CD8-positive, alpha-beta memory T cell (primary cell): ENCODE results near the gene CEBPZOS. TPM values are rescaled to one million over a fixed set of nuclear protein-coding genes. Genes with fewer than 3 reads are reported as not detected.

Experiments used
- CTCF ChIA-PET: fragments of 350-600 bp; sonication (Branson Sonifier 250); formaldehyde crosslinking; loops from one replicate; lab custom pipeline; 2021; ENCODE audit warnings: antibody characterized with exemption; lab: Charles Lee
- POLR2A ChIA-PET: fragments of 350-600 bp; sonication (Branson Sonifier 250); formaldehyde crosslinking; loops from one replicate; lab custom pipeline; 2021; ENCODE audit warnings: antibody characterized with exemption; lab: Charles Lee
- DNase-seq, 5 donors: peaks; one replicate each; pipeline versions ENCODE4 v3.0.0 to v3.0.0-alpha.2; 2020 to 2022; ENCODE audit warnings: mixed read lengths in 1 of 5
- H3K27ac ChIP-seq: one replicate; pipeline ENCODE4 v1.7.0; 2013; ENCODE audit warnings: low read depth, mild to moderate bottlenecking, low read length, moderate library complexity
- H3K27me3 ChIP-seq: 2 replicates; pipeline ENCODE4 v1.7.0; 2013; ENCODE audit warnings: low read length, mild to moderate bottlenecking; ENCODE audit not compliant: insufficient read depth, poor library complexity, severe bottlenecking
- H3K36me3 ChIP-seq: 2 replicates; pipeline ENCODE4 v1.7.0; 2013; ENCODE audit warnings: mild to moderate bottlenecking, low read length, moderate library complexity; ENCODE audit not compliant: insufficient read depth
- H3K4me1 ChIP-seq: 2 replicates; pipeline ENCODE4 v1.7.0; 2013; ENCODE audit warnings: mild to moderate bottlenecking, low read length, moderate library complexity; ENCODE audit not compliant: insufficient read depth
- H3K4me3 ChIP-seq: 2 replicates; pipeline ENCODE4 v1.7.0; 2013; ENCODE audit warnings: mild to moderate bottlenecking, low read length
- H3K9me3 ChIP-seq: 2 replicates; pipeline ENCODE4 v1.7.0; 2013; ENCODE audit warnings: mild to moderate bottlenecking, low read length
- H3K27ac Mint-ChIP-seq, 8 donors: one replicate each; pipeline ENCODE4 v1.8.0; 2020 to 2021; ENCODE audit warnings: mixed read lengths in 8 of 8, mild to moderate bottlenecking in 6 of 8, inconsistent platforms in 3 of 8, moderate library complexity in 3 of 8
- H3K27me3 Mint-ChIP-seq, 2 donors: one replicate each; pipeline ENCODE4 v1.8.0; 2020 to 2021; ENCODE audit warnings: mixed read lengths in 2 of 2, mild to moderate bottlenecking in 1 of 2, moderate library complexity in 1 of 2
- H3K36me3 Mint-ChIP-seq, 3 donors: one replicate each; pipeline ENCODE4 v1.8.0; 2020 to 2021; ENCODE audit warnings: mixed read lengths in 3 of 3, inconsistent platforms in 1 of 3, mild to moderate bottlenecking in 1 of 3
- H3K4me1 Mint-ChIP-seq, 3 donors: one replicate each; pipeline ENCODE4 v1.8.0; 2020 to 2021; ENCODE audit warnings: mixed read lengths in 3 of 3, inconsistent platforms in 1 of 3, mild to moderate bottlenecking in 1 of 3
- H3K4me3 Mint-ChIP-seq, 7 donors: one replicate each; pipeline ENCODE4 v1.8.0; 2020 to 2021; ENCODE audit warnings: mixed read lengths in 7 of 7, mild to moderate bottlenecking in 6 of 7, moderate library complexity in 4 of 7, inconsistent platforms in 2 of 7
- H3K9me3 Mint-ChIP-seq, 5 donors: one replicate each; pipeline ENCODE4 v1.8.0; 2020 to 2022; ENCODE audit warnings: mixed read lengths in 5 of 5, mild to moderate bottlenecking in 3 of 5, moderate library complexity in 2 of 5, inconsistent platforms in 1 of 5
- polyA plus RNA-seq: library from polyadenylated mRNA; unstranded; fragments of 300-500 nt; fragmentation: Illumina TruSeq; gene quantifications from one replicate; pipeline ENCODE4 v1.2.3, GENCODE V29; 2021
- total RNA-seq, 2 experiments: library from RNA; stranded (reverse); gene quantifications; one replicate each; pipeline ENCODE4 v1.2.3, GENCODE V29; 2021

Gene CEBPZOS
- total and polyA plus RNA-seq, 3 experiments from 2014 or later: 33.7 to 43.6 (median 35.0) TPM

- Histone ChIP-seq H3K4me1 (peaks cover 4% of the 10 kb centered on the region), H3K4me3 (no peak overlapping the region), H3K9me3 (no peaks in the 10 kb centered on the region), H3K27me3 (no peaks in the 10 kb centered on the region), H3K27ac (no peak overlapping the region), H3K36me3 (peaks cover 20% of the 10 kb centered on the region)
- Mint-ChIP-seq H3K27ac (peak overlapping the region in 4 of 8 donors; percentile 19 to 90 (median 85)), H3K27me3 (no peaks in the 10 kb centered on the region), H3K4me1 (peaks cover 9 to 17% (median 12%) of the 10 kb centered on the region in 3 donors), H3K9me3 (no peaks in the 10 kb centered on the region), H3K36me3 (peaks cover 15 to 84% (median 41%) of the 10 kb centered on the region in 3 donors), H3K4me3 (no peak overlapping the region)
- ChIA-PET POLR2A (interaction anchor here (1.0 kb wide), 1 partner anchor 12 kb away, joined by 3 read pairs; the partner anchor contains the start of gene NDUFAF7), CTCF (no interaction called here)
- DNase-seq: no peak
Measured at GRCh38 chr2:37244017-37244416, 47.7 kb downstream of the CEBPZOS start.

- Mint-ChIP-seq H3K9me3 (no peaks in the 10 kb centered on the region), H3K36me3 (peaks cover 15 to 86% (median 46%) of the 10 kb centered on the region in 3 donors), H3K4me1 (peaks cover 9 to 17% (median 12%) of the 10 kb centered on the region in 3 donors), H3K27me3 (no peaks in the 10 kb centered on the region), H3K27ac (peak overlapping the region in 1 of 8 donors; percentile 56), H3K4me3 (no peak overlapping the region)
- DNase-seq: no peak
- Histone ChIP-seq H3K9me3 (no peaks in the 10 kb centered on the region), H3K36me3 (peaks cover 20% of the 10 kb centered on the region), H3K27ac (no peak overlapping the region), H3K27me3 (no peaks in the 10 kb centered on the region), H3K4me3 (no peak overlapping the region), H3K4me1 (peaks cover 4% of the 10 kb centered on the region)
- POLR2A ChIA-PET: no interaction called here
- CTCF ChIA-PET: no interaction called here
Measured at GRCh38 chr2:37244755-37245154, 48.5 kb downstream of the CEBPZOS start.

- H3K36me3 Mint-ChIP-seq: peaks cover 15 to 87% (median 41%) of the 10 kb centered on the region in 3 donors
- no peak overlapping the region for H3K4me3 Mint-ChIP-seq
- Histone ChIP-seq H3K4me3 (no peak overlapping the region), H3K9me3 (no peaks in the 10 kb centered on the region), H3K4me1 (peaks cover 4% of the 10 kb centered on the region), H3K27me3 (no peaks in the 10 kb centered on the region), H3K36me3 (peaks cover 24% of the 10 kb centered on the region), H3K27ac (no peak overlapping the region)
- no peaks in the 10 kb centered on the region for H3K9me3 Mint-ChIP-seq
- peaks cover 7 to 10% (median 8%) of the 10 kb centered on the region in 3 donors for H3K4me1 Mint-ChIP-seq
- H3K27ac Mint-ChIP-seq: peak overlapping the region in 3 of 8 donors; percentile 4 to 33 (median 28)
- no peaks in the 10 kb centered on the region for H3K27me3 Mint-ChIP-seq
- DNase-seq: no peak
- ChIA-PET CTCF (no interaction called here), POLR2A (no interaction called here)
Measured at GRCh38 chr2:37246205-37246604, 49.9 kb downstream of the CEBPZOS start.

GRCh38 chr2:37250869-37251740 is 54.8 kb downstream of the CEBPZOS start:
- Mint-ChIP-seq H3K4me3 (no peak overlapping the region), H3K27me3 (no peaks in the 10 kb centered on the region), H3K9me3 (no peaks in the 10 kb centered on the region), H3K4me1 (peaks cover 0 to 4% (median 1%) of the 10 kb centered on the region in 3 donors), H3K27ac (peak overlapping the region in 4 of 8 donors; percentile 12 to 72 (median 46)), H3K36me3 (peaks cover 3 to 84% (median 36%) of the 10 kb centered on the region in 3 donors)
- Histone ChIP-seq H3K4me3 (no peak overlapping the region), H3K27me3 (no peaks in the 10 kb centered on the region), H3K27ac (peak overlapping the region; percentile 17), H3K4me1 (no peaks in the 10 kb centered on the region), H3K9me3 (no peaks in the 10 kb centered on the region), H3K36me3 (peaks cover 39% of the 10 kb centered on the region)
- no peak for DNase-seq
- POLR2A ChIA-PET: interaction anchor here (0.6 kb wide), 1 partner anchor 637 kb away, joined by 3 read pairs; no protein-coding TSS in a partner anchor
- CTCF ChIA-PET: no interaction called here

Other genes starting within 250 kb of the CEBPZOS start
- gene STRN, start 230.0 kb upstream of the CEBPZOS start, total RNA-seq: 10 to 100 TPM; 26.9 to 28.3 TPM
- gene STRN, start 230.0 kb upstream of the CEBPZOS start, polyA plus RNA-seq: 10.5 TPM
- gene HEATR5B, start 112.1 kb upstream of the CEBPZOS start, total RNA-seq: 10 to 100 TPM; 18.2 to 20.0 TPM
- gene HEATR5B, start 112.1 kb upstream of the CEBPZOS start, polyA plus RNA-seq: 11.4 TPM
- gene GPATCH11, start 112.0 kb upstream of the CEBPZOS start, total RNA-seq: 10 to 100 TPM; 17.8 to 20.2 TPM
- 9.0 TPM for gene GPATCH11, start 112.0 kb upstream of the CEBPZOS start, polyA plus RNA-seq
- gene EIF2AK2, start 39.5 kb upstream of the CEBPZOS start, total RNA-seq: 10 to 100 TPM; 36.0 to 39.8 TPM
- 42.6 TPM for gene EIF2AK2, start 39.5 kb upstream of the CEBPZOS start, polyA plus RNA-seq
- not detected for gene SULT6B1, start 7.8 kb upstream of the CEBPZOS start, total RNA-seq
- gene SULT6B1, start 7.8 kb upstream of the CEBPZOS start, polyA plus RNA-seq: not detected
- 100 to 1,000 TPM; 100 to 104 TPM for gene CEBPZ, start 35.1 kb downstream of the CEBPZOS start, total RNA-seq
- 31.1 TPM for gene CEBPZ, start 35.1 kb downstream of the CEBPZOS start, polyA plus RNA-seq
- 10 to 100 TPM; 20.3 to 20.4 TPM for gene NDUFAF7, start 35.2 kb downstream of the CEBPZOS start, total RNA-seq
- 6.8 TPM for gene NDUFAF7, start 35.2 kb downstream of the CEBPZOS start, polyA plus RNA-seq
- 10 to 100 TPM; 38.3 to 38.4 TPM for gene PRKD3, start 128.3 kb downstream of the CEBPZOS start, total RNA-seq
- gene PRKD3, start 128.3 kb downstream of the CEBPZOS start, polyA plus RNA-seq: 22.9 TPM
- 1 to 10 TPM; 3.9 to 4.2 TPM for gene QPCT, start 148.1 kb downstream of the CEBPZOS start, total RNA-seq
- gene QPCT, start 148.1 kb downstream of the CEBPZOS start, polyA plus RNA-seq: 0.26 TPM